Choroid plexus epithelial cell (primary cell): Measurements from ENCODE around the gene CORO7.

Experiments
- DNase-seq: peaks from one replicate; pipeline ENCODE4 v3.0.0-alpha.2; 2010; ENCODE audit warnings: low read depth
- H3K4me3 ChIP-seq: 2 replicates; pipeline ENCODE4 v1.5.1; 2011; ENCODE audit warnings: low read depth, mild to moderate bottlenecking, control low read depth, low read length, moderate library complexity
- CTCF ChIP-seq: conservative IDR thresholded peaks from 2 replicates; pipeline ENCODE4 v1.5.1; 2011; ENCODE audit warnings: low read depth, mild to moderate bottlenecking, control low read depth, inconsistent platforms, low read length, moderate library complexity

CORO7 gene

DNA sequence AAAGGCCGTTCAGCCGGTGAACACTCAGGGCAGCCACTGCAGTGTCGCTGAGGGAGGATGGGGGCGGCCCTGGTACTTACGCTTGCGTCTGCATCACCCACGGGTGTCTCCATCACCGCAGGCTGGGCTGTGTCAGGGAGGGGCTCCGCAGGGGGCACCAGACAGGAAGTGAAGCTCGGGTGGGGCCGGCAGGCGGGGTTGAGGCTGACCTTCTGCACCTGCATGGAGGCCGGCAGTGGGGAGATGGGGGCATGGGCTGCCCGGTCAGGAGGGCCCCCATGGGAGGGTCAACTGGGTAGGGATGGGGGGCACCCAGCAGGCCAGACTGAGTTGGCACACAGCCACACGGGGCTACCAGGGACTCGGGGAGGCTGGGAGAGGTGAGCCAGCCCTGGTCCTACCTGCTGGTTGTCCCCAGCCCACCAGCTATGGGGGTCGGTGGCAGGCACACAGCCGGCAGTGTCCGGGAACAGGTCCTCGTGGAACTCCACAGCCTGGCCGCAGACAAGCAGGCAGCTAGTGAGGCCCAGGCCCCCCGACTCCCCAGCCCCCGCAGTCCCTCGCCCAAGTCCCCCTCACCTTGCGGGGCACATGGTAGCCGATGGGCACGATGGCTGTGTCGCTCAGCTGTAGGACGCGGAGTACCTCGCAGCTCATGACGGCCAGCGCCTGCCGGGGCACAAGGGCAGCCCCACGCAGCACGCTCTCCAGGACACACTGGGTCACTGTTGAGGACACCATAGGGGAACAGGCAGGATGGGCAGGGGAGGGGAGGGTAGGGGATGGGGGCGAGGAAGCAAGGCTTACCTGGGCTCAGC is 52.0 kb downstream of the CORO7 start:
- H3K4me3 ChIP-seq: no peak overlapping the region
- no peak for DNase-seq
- no peak for TF ChIP-seq CTCF

DNA sequence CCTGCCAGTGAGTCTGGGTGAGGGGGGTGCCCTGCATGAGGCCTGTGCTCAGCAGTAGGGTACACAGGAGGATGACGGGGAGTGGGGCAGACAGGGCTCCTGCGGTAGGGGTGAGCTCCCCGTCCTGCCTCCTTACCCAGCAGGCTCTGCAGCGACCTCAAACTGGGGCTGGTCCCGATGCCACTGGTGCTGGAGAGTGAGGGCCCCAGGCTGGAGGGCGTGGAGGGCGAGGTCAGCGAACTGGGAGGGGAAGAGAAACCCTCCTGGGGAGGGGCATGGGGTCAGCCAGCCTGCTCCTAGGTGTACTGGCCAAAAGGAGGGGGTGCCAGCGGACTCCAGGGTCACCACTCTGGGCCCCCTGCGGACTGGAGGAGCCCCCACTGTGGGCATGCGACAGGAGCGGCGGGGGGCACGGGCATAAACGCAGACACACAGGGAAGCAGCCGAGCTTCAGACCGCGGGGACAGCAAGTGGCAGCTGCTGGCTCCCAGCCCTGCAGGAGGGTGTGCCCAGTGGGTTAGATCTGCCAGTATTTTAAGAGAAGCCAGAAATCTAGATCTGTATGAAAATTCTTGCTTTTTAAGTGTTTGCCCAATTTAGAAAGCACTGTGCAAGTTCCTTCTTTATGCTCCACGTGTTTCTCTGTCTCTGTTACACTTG is 53.8 kb downstream of the CORO7 start:
- H3K4me3 ChIP-seq: no peak overlapping the region
- no peak for DNase-seq
- no peak for TF ChIP-seq CTCF

DNA sequence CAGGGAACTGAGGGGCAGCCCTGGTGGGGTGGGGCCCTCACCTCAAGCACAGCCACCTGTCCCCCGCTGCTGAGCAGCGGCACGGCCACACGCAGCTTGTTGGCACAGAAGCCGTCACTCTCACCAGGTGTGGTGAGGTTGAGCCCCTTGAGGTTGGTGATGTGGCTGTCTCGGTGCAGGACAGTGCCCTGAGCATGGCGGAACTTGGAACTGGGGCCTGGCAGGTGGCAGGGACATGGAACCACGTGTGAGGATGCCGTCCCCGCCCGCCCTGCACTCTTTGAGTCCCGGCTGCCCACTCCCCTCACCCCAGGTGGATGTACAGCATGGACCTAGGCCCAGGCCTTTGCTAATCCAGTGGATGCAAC is 54.5 kb downstream of the CORO7 start:
- H3K4me3 ChIP-seq: no peak overlapping the region
- no peak for TF ChIP-seq CTCF
- no peak for DNase-seq

- DNase-seq: no peak
- TF ChIP-seq CTCF: no peak
- H3K4me3 ChIP-seq: no peak overlapping the region
These were observed 55.1 kb downstream of the CORO7 start for GRCh38 chr16:4361033-4361943.

DNA sequence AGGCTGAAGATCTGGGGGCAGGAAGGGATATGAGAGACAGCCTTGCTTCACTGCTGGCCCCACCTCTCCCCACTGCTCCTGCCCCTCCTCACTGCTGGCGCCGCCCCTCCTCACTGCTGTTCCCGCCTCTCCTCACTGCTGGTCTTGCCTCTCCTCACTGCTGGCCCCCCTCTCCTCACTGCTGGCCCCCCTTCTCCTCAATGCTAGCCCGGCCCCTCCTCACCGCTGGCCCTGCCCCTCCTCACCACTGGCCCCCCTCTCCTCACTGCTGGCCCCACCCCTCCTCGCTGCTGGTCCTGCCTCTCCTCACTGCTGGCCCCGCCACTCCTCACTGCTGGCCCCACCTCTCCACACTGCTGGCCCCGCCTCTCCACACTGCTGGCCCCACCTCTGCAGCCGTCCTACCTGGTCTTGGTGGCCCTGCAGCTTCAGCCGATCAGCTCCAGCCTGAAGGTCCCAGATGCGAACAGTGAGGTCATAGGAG is 55.8 kb downstream of the CORO7 start:
- no peak overlapping the region for H3K4me3 ChIP-seq
- DNase-seq: no peak
- no peak for TF ChIP-seq CTCF

GRCh38 chr16:4359914-4360313 is 56.5 kb downstream of the CORO7 start:
- no peak for TF ChIP-seq CTCF
- DNase-seq: no peak
- no peak overlapping the region for H3K4me3 ChIP-seq
